ENCODE data around the gene TIMM10. TPM values are rescaled to one million over a fixed set of nuclear protein-coding genes. Genes with fewer than 3 reads are reported as not detected.
A peak's percentile ranks its signal among the peaks of the same experiment; 100 is the strongest.

Gene TIMM10
- total RNA-seq, 1 experiment from 2014 or later = 115 TPM

GRCh38 chr11:57504511-57504910 is 26.0 kb downstream of the TIMM10 start:
- no peak for DNase-seq (ENCODE audit: low read depth)

GRCh38 chr11:57502870-57503269 is 27.7 kb downstream of the TIMM10 start:
- no peak for DNase-seq (ENCODE audit: low read depth)

GRCh38 chr11:57502376-57502775 is 28.2 kb downstream of the TIMM10 start:
- no peak for DNase-seq (ENCODE audit: low read depth)

- DNase-seq (ENCODE audit: low read depth) = no peak
These were observed 28.6 kb downstream of the TIMM10 start for GRCh38 chr11:57501953-57502352.

GRCh38 chr11:57500926-57501325 is 29.6 kb downstream of the TIMM10 start:
- DNase-seq (ENCODE audit: low read depth) = no peak

GRCh38 chr11:57500515-57500914 is 30.0 kb downstream of the TIMM10 start:
- DNase-seq (ENCODE audit: low read depth) = no peak

GRCh38 chr11:57499983-57500461 is 30.5 kb downstream of the TIMM10 start:
- no peak for DNase-seq (ENCODE audit: low read depth)

GRCh38 chr11:57499413-57499982 is 31.1 kb downstream of the TIMM10 start:
- no peak for DNase-seq (ENCODE audit: low read depth)

GRCh38 chr11:57498540-57498939 is 32.0 kb downstream of the TIMM10 start:
- no peak for DNase-seq (ENCODE audit: low read depth)

- DNase-seq (ENCODE audit: low read depth) = no peak
These were observed 33.0 kb downstream of the TIMM10 start for GRCh38 chr11:57497303-57498247.

- no peak for DNase-seq (ENCODE audit: low read depth)
These were observed 34.3 kb downstream of the TIMM10 start for GRCh38 chr11:57496109-57496820.

GRCh38 chr11:57493507-57494503 is 36.7 kb downstream of the TIMM10 start:
- DNase-seq (ENCODE audit: low read depth) = peak; percentile 26

- peak; percentile 47 for DNase-seq (ENCODE audit: low read depth)
These were observed 39.0 kb downstream of the TIMM10 start for GRCh38 chr11:57491371-57492061.

- DNase-seq (ENCODE audit: low read depth) = peak; percentile 11
These were observed 39.9 kb downstream of the TIMM10 start for GRCh38 chr11:57490456-57491248.

GRCh38 chr11:57487920-57488659 is 42.5 kb downstream of the TIMM10 start:
- DNase-seq (ENCODE audit: low read depth) = no peak

- no peak for DNase-seq (ENCODE audit: low read depth)
These were observed 43.4 kb downstream of the TIMM10 start for GRCh38 chr11:57487021-57487778.

- no peak for DNase-seq (ENCODE audit: low read depth)
These were observed 45.1 kb downstream of the TIMM10 start for GRCh38 chr11:57485217-57485990.

All from HT1080 (cell line).